Vein endothelial cell (primary cell): ENCODE results near the gene TRUB1. TPM values are rescaled to one million over a fixed set of nuclear protein-coding genes. Genes with fewer than 3 reads are reported as not detected.

Source experiments
- small RNA-seq: library from RNA; depleted of rRNA; stranded (forward); fragments of <200 nt; gene quantifications from one replicate; pipeline ENCODE3, GENCODE V24; 2012
- total RNA-seq: library from RNA; depleted of rRNA; stranded (reverse); fragments of >200 nt; gene quantifications from 2 replicates; pipeline ENCODE4 v1.2.3, GENCODE V29; 2012

Gene TRUB1
- 22.2 and 31.0 TPM in 2 replicates for total RNA-seq

DNA sequence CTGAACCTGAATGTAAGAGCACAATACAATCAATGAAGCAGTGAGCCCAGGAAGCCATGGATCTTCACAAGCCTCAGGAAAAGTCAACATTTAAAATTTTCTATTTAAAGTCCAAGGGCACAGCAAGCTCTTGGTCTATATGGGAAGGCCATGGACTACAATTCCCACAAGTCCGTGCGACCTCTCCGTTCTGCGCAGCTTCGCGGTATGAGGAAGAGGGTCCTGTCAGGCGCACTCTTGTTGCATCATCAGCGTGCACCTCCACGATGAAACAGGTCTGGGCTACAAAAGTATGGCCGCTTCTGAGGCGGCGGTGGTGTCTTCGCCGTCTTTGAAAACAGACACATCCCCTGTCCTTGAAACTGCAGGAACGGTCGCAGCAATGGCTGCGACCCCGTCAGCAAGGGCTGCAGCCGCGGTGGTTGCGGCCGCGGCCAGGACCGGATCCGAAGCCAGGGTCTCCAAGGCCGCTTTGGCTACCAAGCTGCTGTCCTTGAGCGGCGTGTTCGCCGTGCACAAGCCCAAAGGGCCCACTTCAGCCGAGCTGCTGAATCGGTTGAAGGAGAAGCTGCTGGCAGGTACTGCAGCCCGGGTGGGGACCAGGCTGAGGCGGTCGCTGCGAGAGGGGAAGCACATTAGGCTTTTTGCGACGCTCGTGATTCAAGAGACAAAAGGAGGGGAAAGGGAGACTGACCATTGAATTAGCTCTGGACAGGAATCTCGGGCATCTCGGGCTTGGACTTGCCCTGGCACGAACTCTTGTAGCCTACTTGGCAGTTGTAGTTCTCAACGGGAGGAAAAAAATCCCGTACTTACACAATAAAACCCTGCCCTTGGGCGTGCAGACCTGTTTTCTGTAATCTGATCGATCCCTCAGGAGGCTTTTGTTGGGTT is at the start of gene TRUB1:
TRUB1 (plus strand) TSS at position 234 of the 894 bp plus-strand sequence; CDS start at position 293, 59 bp downstream.

Small RNA genes lying within 50 kb of the gene (small RNA-seq; reads per million reads assigned to genes)
- not detected for gene RNU6-1121P

Other genes starting within 250 kb of the TRUB1 start
- gene FHIP2A, start 116.4 kb upstream of the TRUB1 start, total RNA-seq, result 36.1 and 38.5 TPM in 2 replicates
- gene ATRNL1, start 155.2 kb downstream of the TRUB1 start, total RNA-seq, result under 0.01 and 0.10 TPM in 2 replicates